H1 (cell line): ENCODE results near the gene PTPRG. TPM values are rescaled to one million over a fixed set of nuclear protein-coding genes. Genes with fewer than 3 reads are reported as not detected.

Experiments used
- CTCF ChIA-PET: fragments of 300-600 bp; sonication (Branson Sonifier 250); formaldehyde crosslinking; loops from one replicate; lab custom pipeline; 2021; ENCODE audit not compliant: partially characterized antibody; lab: Charles Lee
- POLR2A ChIA-PET: fragments of 300-600 bp; sonication (Branson Sonifier 250); formaldehyde crosslinking; loops from one replicate; lab custom pipeline; 2021; ENCODE audit warnings: inconsistent platforms; ENCODE audit not compliant: partially characterized antibody; lab: Charles Lee
- DNase-seq, 2 experiments: peaks; one replicate each; pipeline versions ENCODE4 v3.0.0 to v3.0.0-alpha.2; 2010 to 2022; ENCODE audit warnings: low spot score in 2 of 2, low read depth in 1 of 2, mixed read lengths in 1 of 2
- FAIRE-seq: peaks from 2 replicates; lab custom pipeline; 2011; peaks lifted over from hg19 to GRCh38; lab: Jason Lieb, UNC
- H2AFZ ChIP-seq: 2 replicates; pipeline ENCODE4 v1.8.1; 2012; ENCODE audit warnings: low read length, inconsistent platforms
- H2AK5ac ChIP-seq: 2 replicates; pipeline ENCODE4 v1.6.1; 2013; ENCODE audit warnings: low read depth, low read length
- H2BK120ac ChIP-seq: replicated peaks from 2 replicates; pipeline ENCODE3; 2013; ENCODE audit warnings: low read depth, low read length, inconsistent platforms
- H2BK12ac ChIP-seq: 2 replicates; pipeline ENCODE4 v1.6.1; 2013; ENCODE audit warnings: low read depth, low read length
- H2BK15ac ChIP-seq: 2 replicates; pipeline ENCODE4 v1.6.1; 2013; ENCODE audit warnings: low read length
- H2BK20ac ChIP-seq: 2 replicates; pipeline ENCODE4 v1.6.1; 2013; ENCODE audit warnings: low read length
- H2BK5ac ChIP-seq: 2 replicates; pipeline ENCODE4 v1.6.1; 2013; ENCODE audit warnings: low read depth, low read length
- H3K14ac ChIP-seq: 2 replicates; pipeline ENCODE4 v1.6.1; 2013; ENCODE audit warnings: inconsistent platforms; ENCODE audit not compliant: insufficient read length
- H3K18ac ChIP-seq: 2 replicates; pipeline ENCODE4 v1.6.1; 2013; ENCODE audit warnings: low read length; ENCODE audit errors: extremely low read depth
- H3K23ac ChIP-seq: 2 replicates; pipeline ENCODE4 v1.6.1; 2013; ENCODE audit warnings: inconsistent platforms; ENCODE audit not compliant: insufficient read length
- H3K23me2 ChIP-seq: 2 replicates; pipeline ENCODE4 v1.6.1; 2013; ENCODE audit warnings: low read depth, low read length
- H3K27ac ChIP-seq: 2 replicates; pipeline ENCODE4 v1.6.1; 2011; ENCODE audit warnings: low read depth, low read length, inconsistent platforms
- H3K27me3 ChIP-seq, 4 experiments: replicated peaks in 1 of 4; 1 replicate in 1 of 4; 2 replicates in 3 of 4; pipeline versions ENCODE4 v1.6.1 to v1.8.1; 2011 to 2013; ENCODE audit warnings: low read length in 3 of 4, mild to moderate bottlenecking in 3 of 4, inconsistent platforms in 2 of 4, mixed read lengths in 2 of 4, moderate library complexity in 1 of 4; ENCODE audit not compliant: control insufficient read depth in 3 of 4, insufficient read depth in 3 of 4; ENCODE audit errors: extremely low read depth in 1 of 4
- H3K36me3 ChIP-seq, 4 experiments: 2 replicates each; pipeline versions ENCODE4 v1.6.1 to v1.8.1; 2011 to 2013; ENCODE audit warnings: mild to moderate bottlenecking in 4 of 4, low read length in 3 of 4, moderate library complexity in 2 of 4, control low read depth in 1 of 4, inconsistent platforms in 1 of 4; ENCODE audit not compliant: insufficient read depth in 4 of 4, control insufficient read depth in 2 of 4
- H3K4ac ChIP-seq: replicated peaks from 2 replicates; pipeline ENCODE3; 2013; ENCODE audit warnings: low read length, low read depth, mixed read lengths, inconsistent platforms; ENCODE audit not compliant: insufficient read length
- H3K4me1 ChIP-seq, 4 experiments: replicated peaks in 1 of 4; 1 replicate in 1 of 4; 2 replicates in 3 of 4; pipeline versions ENCODE4 v1.6.1 to v1.8.1; 2011 to 2013; ENCODE audit warnings: low read length in 3 of 4, inconsistent platforms in 2 of 4, mixed read lengths in 1 of 4; ENCODE audit not compliant: insufficient read depth in 4 of 4, control insufficient read depth in 3 of 4
- H3K4me2 ChIP-seq, 2 experiments: 2 replicates each; pipeline versions ENCODE4 v1.6.1 to v1.8.1; 2011 to 2013; ENCODE audit warnings: low read depth in 2 of 2, low read length in 2 of 2, control low read depth in 1 of 2, inconsistent platforms in 1 of 2, mild to moderate bottlenecking in 1 of 2; ENCODE audit not compliant: insufficient read depth in 1 of 2
- H3K4me3 ChIP-seq, 4 experiments: fragments of 200-600, 300-600 bp in 1 of 4; sonication (generic), shearing (Covaris generic), sonication (Bioruptor Twin) in 1 of 4; 2 replicates each; pipeline versions ENCODE4 v1.5.1 to v1.8.1; 2011 to 2016; ENCODE audit warnings: low read length in 4 of 4, low read depth in 3 of 4, control low read depth in 2 of 4, inconsistent platforms in 2 of 4, mild to moderate bottlenecking in 2 of 4, mixed read lengths in 1 of 4, moderate library complexity in 1 of 4; ENCODE audit not compliant: insufficient read depth in 2 of 4; ENCODE audit errors: extremely low read depth in 1 of 4
- H3K56ac ChIP-seq: replicated peaks from 2 replicates; pipeline ENCODE3; 2013; ENCODE audit warnings: low read depth, mild to moderate bottlenecking, mixed read lengths, low read length, inconsistent platforms; ENCODE audit not compliant: insufficient read length
- H3K79me1 ChIP-seq: 2 replicates; pipeline ENCODE4 v1.6.1; 2013; ENCODE audit warnings: low read depth, low read length, control low read depth
- H3K79me2 ChIP-seq, 2 experiments: 2 replicates each; pipeline versions ENCODE4 v1.6.1 to v1.8.1; 2012 to 2013; ENCODE audit warnings: low read length in 2 of 2, mild to moderate bottlenecking in 2 of 2, inconsistent platforms in 1 of 2; ENCODE audit not compliant: insufficient read depth in 2 of 2, control insufficient read depth in 1 of 2
- H3K9ac ChIP-seq, 4 experiments: replicated peaks in 1 of 4; 1 replicate in 1 of 4; 2 replicates in 3 of 4; pipeline versions ENCODE4 v1.6.1 to v1.8.1; 2011 to 2013; ENCODE audit warnings: low read depth in 3 of 4, low read length in 3 of 4, control low read depth in 2 of 4, mild to moderate bottlenecking in 2 of 4, moderate library complexity in 2 of 4, inconsistent platforms in 1 of 4; ENCODE audit errors: extremely low read depth in 1 of 4
- H3K9me3 ChIP-seq, 2 experiments: 2 replicates each; pipeline versions ENCODE4 v1.6.1 to v1.8.1; 2012 to 2013; ENCODE audit warnings: mild to moderate bottlenecking in 2 of 2, moderate library complexity in 2 of 2, control low read depth in 1 of 2, inconsistent platforms in 1 of 2, low read depth in 1 of 2, low read length in 1 of 2, mixed read lengths in 1 of 2; ENCODE audit not compliant: insufficient read depth in 2 of 2
- H4K20me1 ChIP-seq, 2 experiments: replicated peaks in 1 of 2; 2 replicates each; pipeline versions ENCODE3 to v1.8.1; 2011 to 2013; ENCODE audit warnings: inconsistent platforms in 2 of 2, low read length in 2 of 2, mild to moderate bottlenecking in 1 of 2; ENCODE audit not compliant: insufficient read depth in 2 of 2, control insufficient read depth in 1 of 2
- H4K5ac ChIP-seq: 2 replicates; pipeline ENCODE4 v1.6.1; 2013; ENCODE audit warnings: low read length, low read depth, mixed read lengths, inconsistent platforms; ENCODE audit not compliant: insufficient read length
- H4K8ac ChIP-seq: 2 replicates; pipeline ENCODE4 v1.8.0; 2013; ENCODE audit warnings: mild to moderate bottlenecking, moderate library complexity, low read length, inconsistent platforms; ENCODE audit not compliant: insufficient read depth; ENCODE audit errors: extremely low read depth
- H4K91ac ChIP-seq: replicated peaks from 2 replicates; pipeline ENCODE3; 2013; ENCODE audit warnings: low read length, mixed read lengths, inconsistent platforms; ENCODE audit not compliant: insufficient read length
- CTCF ChIP-seq, 3 experiments: IDR thresholded peaks; 1 replicate in 2 of 3; 2 replicates in 1 of 3; pipeline versions ENCODE4 v1.5.1 to v1.6.1; 2011; ENCODE audit warnings: low read length in 3 of 3, mild to moderate bottlenecking in 3 of 3, inconsistent platforms in 2 of 3, low read depth in 1 of 3, moderate library complexity in 1 of 3; ENCODE audit not compliant: insufficient read depth in 1 of 3; ENCODE audit errors: control extremely low read depth in 1 of 3
- POU5F1 ChIP-seq: IDR thresholded peaks from 2 replicates; pipeline ENCODE4 v1.6.1; 2011; ENCODE audit warnings: low read depth, mild to moderate bottlenecking, low read length, moderate library complexity
- SUZ12 ChIP-seq: fragments of 200-600 bp; sonication (generic); IDR thresholded peaks from 2 replicates; pipeline ENCODE4 v1.6.1; 2012; ENCODE audit warnings: mild to moderate bottlenecking, inconsistent platforms, low read length, moderate library complexity, mixed read lengths
- TCF12 ChIP-seq: IDR thresholded peaks from 2 replicates; pipeline ENCODE4 v1.6.1; 2011; ENCODE audit warnings: low read depth, mild to moderate bottlenecking, low read length
- WGBS, 2 experiments: shearing (Covaris generic) in 1 of 2; methylation state at CpG; one replicate each; pipeline versions ENCODE4 v1.1.6 to v1.1.7; 2013 to 2015; ENCODE audit warnings: low lambda C conversion rate in 2 of 2, mixed read lengths in 2 of 2, inconsistent platforms in 1 of 2, low coverage in 1 of 2, missing lambda C conversion rate in 1 of 2; ENCODE audit not compliant: insufficient replicate concordance in 2 of 2, insufficient coverage in 1 of 2, insufficient read length in 1 of 2; ENCODE audit errors: extremely low coverage in 1 of 2, missing lambda C conversion rate in 1 of 2; 5-methylcytosine and 5-hydroxymethylcytosine counted together
- polyA plus RNA-seq, 7 experiments: library from polyadenylated mRNA; depleted of rRNA in 3 of 7; stranded (reverse) in 5 of 7; unstranded in 2 of 7; fragments of >200 nt in 5 of 7; fragments of 200-250 nt in 2 of 7; gene quantifications; 1 replicate in 5 of 7; 2 replicates in 1 of 7; 4 replicates in 1 of 7; pipeline versions ENCODE4 v1.2.1 to v1.2.3, GENCODE V29; 2011 to 2013; ENCODE audit warnings: missing spikeins in 2 of 7, mixed read lengths in 2 of 7
- total RNA-seq: library from RNA; stranded (reverse); fragmentation: NEBNext Ultra II Directional; extraction: Animal tissue kit (Norgen Biotek cat#: 25700); gene quantifications from 2 replicates; pipeline ENCODE4 v1.2.1, GENCODE V29; 2021

Gene PTPRG
- total and polyA plus RNA-seq, 2 of the 8 experiments (the other 6 are each of a cell fraction or from before 2014, with no cell fraction given), result 23.3 to 96.2 TPM

DNA sequence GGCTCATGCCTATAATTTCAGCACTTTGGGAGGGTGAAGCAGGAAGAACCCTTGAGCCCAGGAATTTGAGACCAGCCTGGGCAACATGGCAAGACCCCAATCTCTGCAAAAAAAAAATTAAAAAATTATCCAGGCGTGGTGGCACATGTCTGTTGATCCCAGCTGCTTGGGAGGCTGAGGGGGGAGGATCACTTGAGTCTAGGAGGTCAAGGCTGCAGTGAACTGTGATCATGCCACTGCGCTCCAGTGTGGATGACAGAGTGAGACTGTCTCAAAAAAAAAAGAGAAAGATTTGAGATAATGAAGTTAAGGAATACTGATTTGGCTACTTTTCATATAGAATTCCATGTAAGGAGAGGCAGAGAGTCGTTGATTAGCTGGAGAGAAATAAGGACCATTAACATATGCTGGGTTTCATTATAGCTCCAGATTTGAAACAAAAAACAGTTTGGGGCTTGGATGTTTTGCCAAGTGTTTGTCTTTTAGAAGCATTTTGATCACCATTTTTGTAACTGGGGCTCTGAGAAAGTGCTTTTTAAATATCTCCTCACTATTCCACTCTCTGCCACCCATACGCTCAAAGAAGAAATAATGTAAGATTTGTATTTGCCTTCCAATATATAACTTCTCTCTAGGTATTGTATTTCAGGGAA is 597.8 kb downstream of the PTPRG start:
- no peak for FAIRE-seq
- Histone ChIP-seq H3K14ac (no peak overlapping the region), H2BK12ac (no peak overlapping the region), H2BK120ac (no peak overlapping the region), H3K9ac (no peak overlapping the region), H2AK5ac (no peak overlapping the region), H3K27me3 (no peaks in the 10 kb centered on the region), H4K8ac (no peak overlapping the region), H4K91ac (no peak overlapping the region), H2BK5ac (no peak overlapping the region), H4K20me1 (peaks cover 0 to 2% of the 10 kb centered on the region in 2 experiments), H2BK15ac (no peak overlapping the region), H3K23ac (no peak overlapping the region), H3K18ac (no peak overlapping the region), H3K23me2 (no peaks in the 10 kb centered on the region), H3K27ac (no peak overlapping the region), H3K4me1 (no peaks in the 10 kb centered on the region), H3K4me3 (no peak overlapping the region), H2BK20ac (no peak overlapping the region), H3K4me2 (no peak overlapping the region), H3K79me1 (no peaks in the 10 kb centered on the region), H3K79me2 (no peaks in the 10 kb centered on the region), H2AFZ (no peak overlapping the region), H3K9me3 (no peaks in the 10 kb centered on the region), H4K5ac (no peak overlapping the region), H3K4ac (no peak overlapping the region), H3K36me3 (peaks cover 0 to 8% (median 4%) of the 10 kb centered on the region in 4 experiments; a peak in 4 of 8 replicates), H3K56ac (no peak overlapping the region)
- CTCF ChIA-PET, result interaction anchor here (0.6 to 0.7 kb wide), 2 partner anchors 31 to 1551 kb away, joined by 3 read pairs; no protein-coding TSS in a partner anchor
- WGBS, 2 experiments, result 87% methylated on average over 4 of the region's 4 CpGs; no CpG with 5 or more reads in 1 of the 2 experiments
- no peak for DNase-seq
- POLR2A ChIA-PET, result interaction anchor here (0.6 kb wide), 1 partner anchor 68 kb away, joined by 3 read pairs; no protein-coding TSS in a partner anchor
- TF ChIP-seq SUZ12 (no peak), POU5F1 (no peak), CTCF (IDR thresholded peaks at IDR 0.05; ENCODE audit: control extremely low read depth in 1 of 3, insufficient read depth in 1 of 3, low read depth in 1 of 3, low read length in 3 of 3) (no peak), TCF12 (no peak)
